Stimulated activated CD4-positive, alpha-beta T cell treated with anti-CD3 and anti-CD28 coated beads, Interleukin-12 subunit alpha, Interleukin-12 subunit beta, amount 100 ng/mL, for 48 hours (primary cell): ENCODE results near the gene COA5.

Source experiments
- DNase-seq, 3 donors: peaks; one replicate each; pipeline ENCODE4 v3.0.0-alpha.2; 2020; ENCODE audit warnings: low read depth in 2 of 3, low spot score in 1 of 3

The COA5 gene

GRCh38 chr2:98608116-98608961 lies at the start of gene COA5, which contains the start of gene UNC50:
TSS of gene COA5 (minus strand) at chr2:98608512. CDS start at chr2:98608405, 107 bp downstream.
TSS of gene UNC50 (plus strand) at chr2:98608589. CDS start at chr2:98609760, 1,171 bp downstream.
- peak; percentile 83 to 90 (median 89) for DNase-seq

GRCh38 chr2:98656800-98657199 lies 48.5 kb upstream of the COA5 start:
- DNase-seq, result no peak

- no peak for DNase-seq
Measured at GRCh38 chr2:98654699-98655495, 46.6 kb upstream of the COA5 start.

GRCh38 chr2:98650998-98651397 lies 42.7 kb upstream of the COA5 start:
- no peak for DNase-seq

GRCh38 chr2:98649992-98650375 lies 41.7 kb upstream of the COA5 start:
- DNase-seq, result no peak

- peak; percentile 62 to 85 (median 74) for DNase-seq
Measured at GRCh38 chr2:98649135-98649991, 41.1 kb upstream of the COA5 start.

GRCh38 chr2:98648451-98648850 lies 40.1 kb upstream of the COA5 start:
- no peak for DNase-seq

- DNase-seq, result no peak
Measured at GRCh38 chr2:98647636-98648035, 39.3 kb upstream of the COA5 start.

GRCh38 chr2:98643496-98644100 lies 35.3 kb upstream of the COA5 start:
- DNase-seq, result no peak

- DNase-seq, result peak; percentile 19 to 50 (median 21)
Measured at GRCh38 chr2:98637401-98638147, 29.3 kb upstream of the COA5 start.

GRCh38 chr2:98634406-98635092 lies 26.2 kb upstream of the COA5 start:
- peak; percentile 27 to 48 (median 41) for DNase-seq

GRCh38 chr2:98632351-98632750 lies 24.0 kb upstream of the COA5 start:
- DNase-seq, result no peak

- no peak for DNase-seq
Measured at GRCh38 chr2:98623657-98624056, 15.3 kb upstream of the COA5 start.

- no peak for DNase-seq
Measured at GRCh38 chr2:98617149-98617548, 8.8 kb upstream of the COA5 start.

- no peak for DNase-seq
Measured at GRCh38 chr2:98615481-98615880, 7.2 kb upstream of the COA5 start.

- DNase-seq, result no peak
Measured at GRCh38 chr2:98614024-98614739, 5.9 kb upstream of the COA5 start.

- DNase-seq, result no peak
Measured at GRCh38 chr2:98608962-98609604, 771 bp upstream of the COA5 start.

- no peak for DNase-seq
Measured at GRCh38 chr2:98607741-98608115, 584 bp downstream of the COA5 start.
